Parathyroid adenoma (tissue), 2 donors: ENCODE data around the gene OR2A5.

Experiments
- H2AFZ ChIP-seq: fragments of 300-600 bp; sonication (generic); one replicate; pipeline ENCODE4 v1.7.0; 2017; ENCODE audit warnings: antibody characterized with exemption, mild to moderate bottlenecking
- H3K27ac ChIP-seq: fragments of 300-600 bp; sonication (generic); one replicate; pipeline ENCODE4 v1.7.0; 2017
- H3K27me3 ChIP-seq: fragments of 300-600 bp; sonication (generic); one replicate; pipeline ENCODE4 v1.7.0; 2017; ENCODE audit warnings: low read length; ENCODE audit not compliant: control insufficient read depth, insufficient read depth
- H3K36me3 ChIP-seq: fragments of 300-600 bp; sonication (generic); one replicate; pipeline ENCODE4 v1.7.0; 2017; ENCODE audit warnings: low read length; ENCODE audit not compliant: control insufficient read depth, insufficient read depth
- H3K4me1 ChIP-seq: fragments of 300-600 bp; sonication (generic); one replicate; pipeline ENCODE4 v1.7.0; 2017; ENCODE audit warnings: control low read depth
- H3K4me2 ChIP-seq: fragments of 300-600 bp; sonication (generic); one replicate; pipeline ENCODE4 v1.7.0; 2017; ENCODE audit warnings: low read length
- H3K4me3 ChIP-seq: fragments of 300-600 bp; sonication (generic); one replicate; pipeline ENCODE4 v1.7.0; 2017; ENCODE audit warnings: low read depth, low read length
- H3K79me2 ChIP-seq: fragments of 300-600 bp; sonication (generic); one replicate; pipeline ENCODE4 v1.7.0; 2017; ENCODE audit warnings: control low read depth
- H3K9ac ChIP-seq: fragments of 300-600 bp; sonication (generic); one replicate; pipeline ENCODE4 v1.7.0; 2017; ENCODE audit warnings: mild to moderate bottlenecking
- H3K9me3 ChIP-seq: fragments of 300-600 bp; sonication (generic); one replicate; pipeline ENCODE4 v1.7.0; 2017; ENCODE audit warnings: low read length; ENCODE audit not compliant: control insufficient read depth
- TF ChIP-seq, protein P1 (sequence below): fragments of 300-600 bp; sonication (generic); IDR thresholded peaks from one replicate; pipeline ENCODE4 v1.7.0; 2017; ENCODE audit warnings: antibody characterized with exemption, mild to moderate bottlenecking
- donor health status: primary hyperparathyroidism.

Gene OR2A5

DNA sequence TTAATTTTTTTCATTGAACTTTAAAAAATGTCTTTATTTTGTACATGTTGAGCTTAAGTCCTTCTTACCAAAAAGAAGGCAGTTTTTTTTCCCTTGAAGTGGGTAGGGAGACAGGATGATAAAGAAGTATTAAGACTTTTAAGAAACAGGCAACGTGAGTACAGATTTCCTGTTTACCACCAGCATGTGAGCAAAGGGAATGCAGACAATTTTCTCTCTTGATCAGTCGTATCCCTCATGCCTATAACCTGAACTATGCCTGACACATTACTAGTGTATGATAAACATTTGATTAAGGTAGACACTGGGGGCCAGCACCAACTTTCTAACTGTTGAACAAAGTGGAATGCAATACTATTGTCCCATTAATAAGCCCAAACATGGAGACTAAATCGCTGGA, 51.9 kb downstream of the OR2A5 start:
- no peak overlapping the region for H2AFZ ChIP-seq

DNA sequence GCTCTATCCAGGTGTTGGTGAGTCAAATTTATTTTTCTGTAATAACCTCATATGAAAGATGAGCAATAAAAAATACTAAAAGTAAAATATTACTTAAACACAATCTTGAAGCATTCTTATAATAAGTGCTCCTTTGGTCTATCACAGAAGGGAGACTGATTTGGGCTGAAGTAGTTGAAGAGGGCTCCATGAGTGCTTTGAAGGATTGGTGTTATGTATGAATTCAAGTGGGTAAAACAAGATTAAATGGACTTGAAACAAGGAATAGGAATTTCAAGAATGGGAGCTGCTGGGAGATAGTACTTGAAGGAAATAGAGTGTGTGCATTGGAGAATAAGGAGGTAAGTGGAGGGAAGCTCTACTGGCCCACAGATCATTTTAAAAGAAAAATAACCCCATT, 53.3 kb downstream of the OR2A5 start:
- Histone ChIP-seq H2AFZ (no peak overlapping the region), H3K4me2 (no peak overlapping the region), H3K9ac (no peak overlapping the region), H3K9me3 (no peaks in the 10 kb centered on the region), H3K27me3 (no peaks in the 10 kb centered on the region), H3K36me3 (no peaks in the 10 kb centered on the region), H3K4me1 (no peaks in the 10 kb centered on the region), H3K79me2 (no peaks in the 10 kb centered on the region), H3K4me3 (no peak overlapping the region), H3K27ac (no peak overlapping the region)
- TF ChIP-seq, protein P1, sequence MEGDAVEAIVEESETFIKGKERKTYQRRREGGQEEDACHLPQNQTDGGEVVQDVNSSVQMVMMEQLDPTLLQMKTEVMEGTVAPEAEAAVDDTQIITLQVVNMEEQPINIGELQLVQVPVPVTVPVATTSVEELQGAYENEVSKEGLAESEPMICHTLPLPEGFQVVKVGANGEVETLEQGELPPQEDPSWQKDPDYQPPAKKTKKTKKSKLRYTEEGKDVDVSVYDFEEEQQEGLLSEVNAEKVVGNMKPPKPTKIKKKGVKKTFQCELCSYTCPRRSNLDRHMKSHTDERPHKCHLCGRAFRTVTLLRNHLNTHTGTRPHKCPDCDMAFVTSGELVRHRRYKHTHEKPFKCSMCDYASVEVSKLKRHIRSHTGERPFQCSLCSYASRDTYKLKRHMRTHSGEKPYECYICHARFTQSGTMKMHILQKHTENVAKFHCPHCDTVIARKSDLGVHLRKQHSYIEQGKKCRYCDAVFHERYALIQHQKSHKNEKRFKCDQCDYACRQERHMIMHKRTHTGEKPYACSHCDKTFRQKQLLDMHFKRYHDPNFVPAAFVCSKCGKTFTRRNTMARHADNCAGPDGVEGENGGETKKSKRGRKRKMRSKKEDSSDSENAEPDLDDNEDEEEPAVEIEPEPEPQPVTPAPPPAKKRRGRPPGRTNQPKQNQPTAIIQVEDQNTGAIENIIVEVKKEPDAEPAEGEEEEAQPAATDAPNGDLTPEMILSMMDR, result no peak

More for the DNA sequence above, 51.9 kb downstream of the OR2A5 start:
- Histone ChIP-seq H3K4me3 (no peak overlapping the region), H3K27ac (no peak overlapping the region), H3K9ac (no peak overlapping the region), H3K27me3 (no peaks in the 10 kb centered on the region), H3K79me2 (no peaks in the 10 kb centered on the region), H3K4me1 (no peaks in the 10 kb centered on the region), H3K9me3 (no peaks in the 10 kb centered on the region), H3K36me3 (no peaks in the 10 kb centered on the region), H3K4me2 (no peak overlapping the region)
- TF ChIP-seq, protein P1, result no peak

DNA sequence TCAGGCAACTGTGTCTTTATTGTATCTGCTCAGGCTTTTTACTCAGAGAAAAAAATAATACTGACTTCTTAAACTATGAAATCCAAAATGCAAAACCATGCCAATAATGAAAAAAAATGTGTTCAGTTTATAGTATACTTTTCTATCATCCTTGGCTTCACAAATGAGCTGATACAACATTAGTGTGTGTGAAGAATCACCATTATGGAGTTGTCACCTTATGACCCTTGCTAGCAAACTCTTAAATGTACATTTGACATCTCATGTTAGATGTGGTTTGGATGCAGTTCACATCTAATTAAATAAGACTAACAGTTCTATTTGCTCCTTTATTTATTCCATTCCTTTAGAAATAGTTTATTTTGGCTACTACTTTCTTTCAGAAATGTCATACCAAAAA, 56.5 kb downstream of the OR2A5 start:
- H3K27me3 ChIP-seq, result no peaks in the 10 kb centered on the region
- H3K79me2 ChIP-seq, result no peaks in the 10 kb centered on the region
- no peak overlapping the region for H3K4me2 ChIP-seq
- no peaks in the 10 kb centered on the region for H3K36me3 ChIP-seq
- no peak overlapping the region for H3K4me3 ChIP-seq
- no peak overlapping the region for H3K27ac ChIP-seq
- no peaks in the 10 kb centered on the region for H3K9me3 ChIP-seq
- H3K9ac ChIP-seq, result no peak overlapping the region
- TF ChIP-seq, protein P1, result no peak
- H3K4me1 ChIP-seq, result no peaks in the 10 kb centered on the region
- H2AFZ ChIP-seq, result no peak overlapping the region
